Colonic mucosa (tissue), 4 donors: ENCODE results near the gene ARID1B. TPM values are rescaled to one million over a fixed set of nuclear protein-coding genes. Genes with fewer than 3 reads are reported as not detected.

Source experiments
- DNase-seq: peaks from one replicate; pipeline ENCODE4 v3.0.0-alpha.2; 2020
- H3K27ac ChIP-seq: fragments of 200-600 bp; one replicate; pipeline ENCODE4 v1.8.0; 2021
- H3K27me3 ChIP-seq: fragments of 200-600 bp; one replicate; pipeline ENCODE4 v1.8.0; 2021
- H3K36me3 ChIP-seq: fragments of 200-600 bp; one replicate; pipeline ENCODE4 v1.8.0; 2021
- H3K4me1 ChIP-seq: fragments of 200-600 bp; one replicate; pipeline ENCODE4 v1.8.0; 2021; ENCODE audit warnings: mild to moderate bottlenecking
- H3K4me3 ChIP-seq: fragments of 200-600 bp; one replicate; pipeline ENCODE4 v1.8.0; 2021
- H3K9ac ChIP-seq, 2 donors: one replicate each; pipeline ENCODE4 v1.7.0; 2013; ENCODE audit warnings: control low read depth in 2 of 2, low read depth in 2 of 2, low read length in 2 of 2
- H3K9me3 ChIP-seq: fragments of 200-600 bp; one replicate; pipeline ENCODE4 v1.8.0; 2021
- intact Hi-C: fragments of 100-400 bp; cut with DNase I; formaldehyde crosslinking; loops from one replicate; pipeline ENCODE4 v1.14.1; 2022
- total RNA-seq, 2 donors: library from RNA; stranded (reverse); fragmentation: NEBNext Ultra II Directional in 1 of 2; extraction: Animal tissue kit (Norgen Biotek cat#: 25700) in 1 of 2; gene quantifications; one replicate each; pipeline ENCODE4 v1.2.1, GENCODE V29; 2021
- TF ChIP-seq, protein P1 (sequence below): fragments of 200-600 bp; IDR thresholded peaks from one replicate; pipeline ENCODE4 v1.8.0; 2022; ENCODE audit warnings: antibody characterized with exemption, mild to moderate bottlenecking
- donor health status: healthy.
- donor health status: DM: no; HTN: no; CAD: no.
- donor health status: DM: no; HTN: no; CAD: no.

The ARID1B gene
- total RNA-seq, 2 donors from 2014 or later, result 61.3 to 71.5 TPM

DNA sequence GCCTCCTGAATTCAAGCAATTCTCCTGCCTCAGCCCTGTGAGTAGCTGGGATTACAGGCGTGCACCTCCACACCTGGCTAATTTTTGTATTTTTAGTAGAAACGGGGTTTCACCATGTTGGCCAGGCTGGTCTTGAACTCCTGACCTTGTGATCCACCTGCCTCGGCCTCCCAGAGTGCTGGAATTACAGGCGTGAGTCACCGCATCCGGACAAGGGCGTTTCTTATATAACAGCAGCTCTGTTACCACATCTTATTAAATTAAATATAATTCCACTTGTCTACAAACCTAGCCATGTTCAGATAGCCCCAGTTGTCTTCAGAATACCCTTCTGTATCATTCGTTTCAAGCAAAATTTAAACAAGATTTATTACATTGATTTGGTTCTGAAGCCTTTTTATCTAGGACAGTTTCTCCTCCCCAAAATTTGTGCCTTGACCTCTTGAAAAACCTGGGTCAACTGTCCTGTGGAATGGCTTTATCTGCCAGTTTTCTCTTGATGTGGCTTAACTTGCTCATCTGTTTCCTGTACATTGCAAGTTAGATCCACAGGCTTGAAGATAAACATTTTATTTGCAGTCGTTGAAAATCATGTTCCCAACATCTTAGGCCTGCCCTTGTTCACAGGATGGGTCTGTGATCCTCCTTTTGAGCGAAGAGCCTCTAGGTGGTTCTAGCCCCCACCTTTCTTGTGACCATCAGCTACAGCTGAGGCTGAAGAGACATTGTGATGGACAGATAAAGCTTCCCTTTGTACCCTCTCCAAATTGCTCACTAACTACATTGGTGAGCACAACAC, 132.2 kb downstream of the ARID1B start:
- intact Hi-C loops, result no loop called here
- no peak overlapping the region for H3K4me3 ChIP-seq
- no peaks in the 10 kb centered on the region for H3K9me3 ChIP-seq
- H3K27ac ChIP-seq, result no peak overlapping the region
- H3K9ac ChIP-seq, result no peak overlapping the region
- H3K36me3 ChIP-seq, result no peaks in the 10 kb centered on the region
- TF ChIP-seq, protein P1, sequence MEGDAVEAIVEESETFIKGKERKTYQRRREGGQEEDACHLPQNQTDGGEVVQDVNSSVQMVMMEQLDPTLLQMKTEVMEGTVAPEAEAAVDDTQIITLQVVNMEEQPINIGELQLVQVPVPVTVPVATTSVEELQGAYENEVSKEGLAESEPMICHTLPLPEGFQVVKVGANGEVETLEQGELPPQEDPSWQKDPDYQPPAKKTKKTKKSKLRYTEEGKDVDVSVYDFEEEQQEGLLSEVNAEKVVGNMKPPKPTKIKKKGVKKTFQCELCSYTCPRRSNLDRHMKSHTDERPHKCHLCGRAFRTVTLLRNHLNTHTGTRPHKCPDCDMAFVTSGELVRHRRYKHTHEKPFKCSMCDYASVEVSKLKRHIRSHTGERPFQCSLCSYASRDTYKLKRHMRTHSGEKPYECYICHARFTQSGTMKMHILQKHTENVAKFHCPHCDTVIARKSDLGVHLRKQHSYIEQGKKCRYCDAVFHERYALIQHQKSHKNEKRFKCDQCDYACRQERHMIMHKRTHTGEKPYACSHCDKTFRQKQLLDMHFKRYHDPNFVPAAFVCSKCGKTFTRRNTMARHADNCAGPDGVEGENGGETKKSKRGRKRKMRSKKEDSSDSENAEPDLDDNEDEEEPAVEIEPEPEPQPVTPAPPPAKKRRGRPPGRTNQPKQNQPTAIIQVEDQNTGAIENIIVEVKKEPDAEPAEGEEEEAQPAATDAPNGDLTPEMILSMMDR, result no peak
- DNase-seq, result no peak
- H3K4me1 ChIP-seq, result no peaks in the 10 kb centered on the region
- H3K27me3 ChIP-seq, result no peaks in the 10 kb centered on the region

DNA sequence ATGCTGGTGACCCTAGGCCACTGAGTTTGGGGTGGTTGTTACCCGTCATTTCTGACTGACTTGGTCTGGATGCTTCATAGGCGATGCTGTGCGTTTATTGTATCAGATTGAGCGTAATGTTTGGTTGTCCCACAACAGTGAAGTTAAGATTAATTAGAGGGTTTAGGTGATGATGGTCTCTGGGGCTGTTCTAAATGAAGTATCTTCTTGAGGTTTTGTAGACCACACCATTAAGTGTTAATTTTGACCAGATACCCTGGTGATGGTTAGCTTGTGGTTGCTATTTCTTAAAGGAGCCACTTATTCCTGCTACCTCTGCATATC, 132.8 kb downstream of the ARID1B start:
- intact Hi-C loops, result no loop called here
- Histone ChIP-seq H3K27ac (no peak overlapping the region), H3K27me3 (no peaks in the 10 kb centered on the region), H3K4me3 (no peak overlapping the region), H3K9ac (no peak overlapping the region), H3K9me3 (no peaks in the 10 kb centered on the region), H3K36me3 (no peaks in the 10 kb centered on the region), H3K4me1 (no peaks in the 10 kb centered on the region)
- TF ChIP-seq, protein P1, result no peak
- DNase-seq, result no peak

DNA sequence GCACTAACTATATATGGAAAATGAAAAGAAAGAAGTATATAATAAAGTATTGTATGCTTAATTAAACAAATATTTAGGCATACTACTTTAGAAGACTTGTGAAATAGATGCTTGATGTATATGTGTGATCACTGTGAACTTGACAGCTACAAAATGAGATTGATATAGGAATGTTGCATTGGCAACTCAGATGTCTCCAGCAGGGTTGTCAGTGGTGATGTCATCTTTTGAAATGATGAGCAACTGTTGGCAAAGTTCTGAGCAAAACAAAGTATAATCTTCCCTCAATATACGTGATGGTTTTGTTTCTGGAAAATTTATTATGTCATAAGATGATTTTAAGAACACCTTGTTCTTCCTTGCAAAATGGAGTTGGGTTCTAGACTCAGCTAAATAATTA, 133.8 kb downstream of the ARID1B start:
- intact Hi-C loops, result no loop called here
- Histone ChIP-seq H3K4me1 (no peaks in the 10 kb centered on the region), H3K27me3 (no peaks in the 10 kb centered on the region), H3K4me3 (no peak overlapping the region), H3K9me3 (no peaks in the 10 kb centered on the region), H3K9ac (no peak overlapping the region), H3K36me3 (no peaks in the 10 kb centered on the region), H3K27ac (no peak overlapping the region)
- DNase-seq, result no peak
- TF ChIP-seq, protein P1, result no peak

DNA sequence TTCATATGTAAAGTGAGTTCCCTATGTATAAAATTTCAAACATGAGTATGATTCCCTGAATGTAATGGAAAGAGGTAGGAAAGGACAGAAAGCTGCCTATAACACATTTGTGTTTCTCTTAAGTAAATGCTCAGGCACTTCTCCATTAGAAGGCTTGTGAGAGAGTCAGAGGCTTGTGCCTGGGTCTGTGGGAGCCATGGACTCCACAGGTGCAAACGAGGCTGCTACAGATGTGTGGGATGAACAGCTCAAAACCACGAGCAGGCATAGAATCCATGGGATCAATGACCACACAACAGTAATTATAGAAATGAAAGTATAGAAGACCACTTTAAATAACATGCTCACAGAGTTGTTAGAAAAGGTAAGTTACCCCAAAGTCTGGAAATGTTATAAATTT, 134.4 kb downstream of the ARID1B start:
- no peaks in the 10 kb centered on the region for H3K36me3 ChIP-seq
- no peak overlapping the region for H3K27ac ChIP-seq
- no peaks in the 10 kb centered on the region for H3K4me1 ChIP-seq
- TF ChIP-seq, protein P1, result no peak
- intact Hi-C loops, result no loop called here
- H3K4me3 ChIP-seq, result no peak overlapping the region
- H3K9me3 ChIP-seq, result no peaks in the 10 kb centered on the region
- no peak overlapping the region for H3K9ac ChIP-seq
- no peaks in the 10 kb centered on the region for H3K27me3 ChIP-seq
- no peak for DNase-seq

DNA sequence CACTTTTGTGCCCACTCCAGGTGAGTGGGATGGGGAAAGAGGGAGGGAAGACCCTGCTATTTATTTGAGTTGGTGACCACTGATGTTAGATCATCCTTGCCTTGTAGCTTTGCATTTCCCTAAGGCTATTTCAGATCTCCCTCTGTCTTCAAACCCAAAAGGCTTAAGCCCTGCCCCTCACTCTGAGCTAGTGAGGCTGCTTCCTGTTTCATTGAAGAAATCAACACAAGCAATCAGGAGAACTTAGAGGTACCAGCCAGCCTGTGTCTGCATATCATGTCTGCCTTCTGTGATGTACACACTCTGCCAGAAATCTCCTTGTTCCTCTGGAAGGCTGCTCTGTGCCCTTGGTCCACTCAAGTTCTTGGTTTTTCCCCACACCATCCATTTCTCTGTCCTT, 135.3 kb downstream of the ARID1B start:
- TF ChIP-seq, protein P1, result no peak
- DNase-seq, result no peak
- intact Hi-C loops, result no loop called here
- no peak overlapping the region for H3K27ac ChIP-seq
- H3K27me3 ChIP-seq, result no peaks in the 10 kb centered on the region
- H3K4me1 ChIP-seq, result no peaks in the 10 kb centered on the region
- H3K9ac ChIP-seq, result no peak overlapping the region
- H3K4me3 ChIP-seq, result no peak overlapping the region
- H3K9me3 ChIP-seq, result no peaks in the 10 kb centered on the region
- no peaks in the 10 kb centered on the region for H3K36me3 ChIP-seq
